Keratinocyte (primary cell): ENCODE measurements around the gene MCRS1.

Experiments used
- CTCF ChIP-seq, 3 experiments: IDR thresholded peaks in 1 of 3; conservative IDR thresholded peaks in 1 of 3; optimal IDR thresholded peaks in 1 of 3; 2 replicates in 2 of 3; 3 replicates in 1 of 3; pipeline versions ENCODE3 to v1.5.1; 2011; ENCODE audit warnings: low read length in 3 of 3, mild to moderate bottlenecking in 3 of 3, moderate library complexity in 2 of 3, control low read depth in 1 of 3, inconsistent platforms in 1 of 3; ENCODE audit not compliant: insufficient read depth in 2 of 3; ENCODE audit errors: extremely low read depth in 1 of 3
- EZH2 ChIP-seq: IDR thresholded peaks from one replicate; pipeline ENCODE4 v1.6.1; 2012; ENCODE audit warnings: inconsistent platforms, mild to moderate bottlenecking, low read length, moderate library complexity

DNA sequence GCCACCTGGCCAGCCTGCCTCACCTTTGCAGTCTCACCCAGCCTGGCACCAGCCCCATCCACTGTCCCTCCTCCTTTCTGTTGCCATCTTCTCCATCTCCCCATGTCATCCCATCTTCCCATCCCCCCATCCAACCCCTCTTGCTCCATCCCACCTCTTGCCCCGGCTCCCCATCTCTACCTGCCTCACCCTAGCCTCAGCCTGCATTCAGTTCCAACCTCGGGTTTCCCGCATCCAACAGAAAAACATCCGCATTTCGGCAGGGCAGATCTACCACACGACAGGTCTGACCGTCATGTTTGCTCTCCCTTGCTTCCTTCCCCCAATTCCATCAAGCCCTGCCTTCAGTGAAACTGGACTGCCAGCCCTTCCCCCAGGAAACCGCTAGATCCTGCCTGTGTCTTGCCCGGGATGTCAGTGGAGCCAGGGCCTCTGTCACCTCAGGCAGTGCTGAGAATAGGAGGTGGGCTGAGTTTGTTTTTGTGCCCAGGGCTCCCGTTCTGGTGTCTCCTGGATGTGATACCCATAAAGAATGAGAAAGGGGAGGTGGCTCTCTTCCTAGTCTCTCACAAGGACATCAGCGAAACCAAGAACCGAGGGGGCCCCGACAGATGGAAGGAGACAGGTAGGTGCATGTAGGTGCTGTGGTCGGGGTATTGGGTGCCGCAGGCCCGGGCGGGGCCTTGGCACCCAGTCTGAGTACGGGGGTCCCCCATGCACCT is 26.6 kb downstream of the MCRS1 start:
- no peak for TF ChIP-seq CTCF (optimal IDR thresholded peaks at IDR 0.05 in 1 of 3, IDR thresholded peaks at IDR 0.05 in 1 of 3, conservative IDR thresholded peaks at IDR 0.05 in 1 of 3; ENCODE audit: extremely low read depth in 1 of 3, insufficient read depth in 2 of 3, low read length in 3 of 3)
- no peak for TF ChIP-seq EZH2
